ENCODE measurements around the gene MIPOL1.

The MIPOL1 gene

GRCh38 chr14:37472906-37473305 is 275.2 kb downstream of the MIPOL1 start:
- no peak for FAIRE-seq
- no peak for TF ChIP-seq POLR2A (IDR thresholded peaks at IDR 0.05; ENCODE audit: low read depth, low read length)
- DNase-seq (ENCODE audit: insufficient read length, low spot score), result no peak

GRCh38 chr14:37474191-37474590 is 276.5 kb downstream of the MIPOL1 start:
- DNase-seq (ENCODE audit: insufficient read length, low spot score), result no peak
- TF ChIP-seq POLR2A (IDR thresholded peaks at IDR 0.05; ENCODE audit: low read depth, low read length), result no peak
- FAIRE-seq, result no peak

- no peak for FAIRE-seq
- TF ChIP-seq POLR2A (IDR thresholded peaks at IDR 0.05; ENCODE audit: low read depth, low read length), result no peak
- no peak for DNase-seq (ENCODE audit: insufficient read length, low spot score)
These were observed 282.9 kb downstream of the MIPOL1 start for GRCh38 chr14:37480446-37481290.

GRCh38 chr14:37482428-37482827 is 284.7 kb downstream of the MIPOL1 start:
- DNase-seq (ENCODE audit: insufficient read length, low spot score) (no peak), FAIRE-seq (no peak)
- no peak for TF ChIP-seq POLR2A (IDR thresholded peaks at IDR 0.05; ENCODE audit: low read depth, low read length)

- no peak for TF ChIP-seq POLR2A (IDR thresholded peaks at IDR 0.05; ENCODE audit: low read depth, low read length)
- FAIRE-seq (no peak), DNase-seq (ENCODE audit: insufficient read length, low spot score) (no peak)
These were observed 285.9 kb downstream of the MIPOL1 start for GRCh38 chr14:37483672-37484071.

GRCh38 chr14:37490607-37491006 is 292.9 kb downstream of the MIPOL1 start:
- FAIRE-seq, result no peak
- no peak for TF ChIP-seq POLR2A (IDR thresholded peaks at IDR 0.05; ENCODE audit: low read depth, low read length)

GRCh38 chr14:37491076-37491475 is 293.3 kb downstream of the MIPOL1 start:
- no peak for TF ChIP-seq POLR2A (IDR thresholded peaks at IDR 0.05; ENCODE audit: low read depth, low read length)
- DNase-seq (ENCODE audit: insufficient read length, low spot score) (no peak), FAIRE-seq (no peak)

More at GRCh38 chr14:37490607-37491006, 292.9 kb downstream of the MIPOL1 start:
- DNase-seq (ENCODE audit: insufficient read length, low spot score), result no peak

- DNase-seq (ENCODE audit: insufficient read length, low spot score), result no peak
- TF ChIP-seq POLR2A (IDR thresholded peaks at IDR 0.05; ENCODE audit: low read depth, low read length), result no peak
- no peak for FAIRE-seq
These were observed 295.9 kb downstream of the MIPOL1 start for GRCh38 chr14:37493606-37494005.

- no peak for TF ChIP-seq POLR2A (IDR thresholded peaks at IDR 0.05; ENCODE audit: low read depth, low read length)
- no peak for DNase-seq (ENCODE audit: insufficient read length, low spot score)
- no peak for FAIRE-seq
These were observed 299.7 kb downstream of the MIPOL1 start for GRCh38 chr14:37497422-37497821.

- TF ChIP-seq POLR2A (IDR thresholded peaks at IDR 0.05; ENCODE audit: low read depth, low read length), result no peak
- FAIRE-seq (no peak), DNase-seq (ENCODE audit: insufficient read length, low spot score) (no peak)
These were observed 304.1 kb downstream of the MIPOL1 start for GRCh38 chr14:37501877-37502276.

GRCh38 chr14:37508503-37508902 is 310.8 kb downstream of the MIPOL1 start:
- no peak for DNase-seq (ENCODE audit: insufficient read length, low spot score)
- FAIRE-seq, result no peak

GRCh38 chr14:37512173-37512572 is 314.4 kb downstream of the MIPOL1 start:
- FAIRE-seq (no peak), DNase-seq (ENCODE audit: insufficient read length, low spot score) (no peak)
- no peak for TF ChIP-seq POLR2A (IDR thresholded peaks at IDR 0.05; ENCODE audit: low read depth, low read length)

More at GRCh38 chr14:37508503-37508902, 310.8 kb downstream of the MIPOL1 start:
- TF ChIP-seq POLR2A (IDR thresholded peaks at IDR 0.05; ENCODE audit: low read depth, low read length), result no peak

GRCh38 chr14:37515771-37516170 is 318.0 kb downstream of the MIPOL1 start:
- FAIRE-seq (no peak), DNase-seq (ENCODE audit: insufficient read length, low spot score) (no peak)
- TF ChIP-seq POLR2A (IDR thresholded peaks at IDR 0.05; ENCODE audit: low read depth, low read length), result no peak

- no peak for TF ChIP-seq POLR2A (IDR thresholded peaks at IDR 0.05; ENCODE audit: low read depth, low read length)
- no peak for DNase-seq (ENCODE audit: insufficient read length, low spot score)
- FAIRE-seq, result no peak
These were observed 329.3 kb downstream of the MIPOL1 start for GRCh38 chr14:37526994-37527393.

- FAIRE-seq (no peak), DNase-seq (ENCODE audit: insufficient read length, low spot score) (no peak)
- TF ChIP-seq POLR2A (IDR thresholded peaks at IDR 0.05; ENCODE audit: low read depth, low read length), result no peak
These were observed 342.3 kb downstream of the MIPOL1 start for GRCh38 chr14:37539992-37540391.

All from H54 (cell line).